GM18868 (cell line): ENCODE data around the gene RNF130.
A peak's percentile ranks its signal among the peaks of the same experiment; 100 is the strongest.

Source experiments
- ATAC-seq: cut with Tn5 transposase; IDR thresholded peaks from one replicate; pipeline ENCODE4 v1.9.1; 2021; ENCODE audit warnings: mild to moderate bottlenecking, moderate library complexity; ENCODE audit not compliant: unreplicated experiment

Gene RNF130

GRCh38 chr5:179920175-179920574 lies 151.4 kb downstream of the RNF130 start:
- no peak for ATAC-seq

- no peak for ATAC-seq
These were observed 152.0 kb downstream of the RNF130 start for GRCh38 chr5:179919487-179920060.

GRCh38 chr5:179918742-179919486 lies 152.6 kb downstream of the RNF130 start:
- no peak for ATAC-seq

GRCh38 chr5:179916523-179916922 lies 155.0 kb downstream of the RNF130 start:
- ATAC-seq = no peak

GRCh38 chr5:179915406-179915935 lies 156.1 kb downstream of the RNF130 start:
- no peak for ATAC-seq

- ATAC-seq = no peak
These were observed 157.4 kb downstream of the RNF130 start for GRCh38 chr5:179914032-179914755.

GRCh38 chr5:179913461-179913860 lies 158.1 kb downstream of the RNF130 start:
- ATAC-seq = no peak

- no peak for ATAC-seq
These were observed 158.6 kb downstream of the RNF130 start for GRCh38 chr5:179912951-179913350.

GRCh38 chr5:179912386-179912785 lies 159.2 kb downstream of the RNF130 start:
- no peak for ATAC-seq

- no peak for ATAC-seq
These were observed 162.3 kb downstream of the RNF130 start for GRCh38 chr5:179909224-179909623.

- ATAC-seq = no peak
These were observed 163.0 kb downstream of the RNF130 start for GRCh38 chr5:179908528-179908927.

GRCh38 chr5:179907556-179908324 lies 163.8 kb downstream of the RNF130 start, which contains the start of gene TBC1D9B:
Gene TBC1D9B (minus strand): TSS chr5:179907897. CDS start chr5:179907821, 76 bp downstream.
- peak; percentile 93 for ATAC-seq

GRCh38 chr5:179906795-179907555 lies 164.6 kb downstream of the RNF130 start:
- ATAC-seq = peak; percentile 12

- no peak for ATAC-seq
These were observed 165.2 kb downstream of the RNF130 start for GRCh38 chr5:179906294-179906794.

GRCh38 chr5:179905161-179905560 lies 166.4 kb downstream of the RNF130 start:
- no peak for ATAC-seq
